ENCODE measurements around the gene IQSEC1. TPM values are rescaled to one million over a fixed set of nuclear protein-coding genes. Genes with fewer than 3 reads are reported as not detected.

Gene IQSEC1
- total RNA-seq, 1 donor = 22.1 TPM

DNA sequence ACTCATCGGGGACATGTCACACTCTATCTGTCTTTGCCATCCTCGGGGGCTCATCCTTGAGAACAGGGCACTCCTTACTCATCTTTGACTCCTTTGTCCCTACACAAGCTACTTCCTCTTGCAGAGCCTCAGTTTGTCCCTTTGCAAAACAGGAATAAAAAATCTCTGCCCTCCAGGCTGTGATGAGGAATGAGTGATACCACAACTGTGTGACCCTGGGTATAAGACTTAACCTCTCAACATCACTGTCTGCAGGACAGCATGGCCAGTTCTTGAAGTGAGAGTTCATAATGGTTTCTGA lies 48.5 kb downstream of the IQSEC1 start:
- Histone ChIP-seq H3K79me2 (ENCODE audit: insufficient read depth, low read length) (no peaks in the 10 kb centered on the region), H3K4me3 (ENCODE audit: insufficient read depth, low read length) (no peak overlapping the region), H3K36me3 (ENCODE audit: insufficient read depth, low read length) (no peaks in the 10 kb centered on the region), H2AFZ (ENCODE audit: low read length) (peak overlapping the region; percentile 57), H3K27ac (ENCODE audit: low read depth, low read length) (no peak overlapping the region), H3K4me1 (ENCODE audit: insufficient read depth, low read length) (peaks cover 56% of the 10 kb centered on the region), H4K20me1 (ENCODE audit: insufficient read depth, low read length) (no peaks in the 10 kb centered on the region), H3K9me3 (ENCODE audit: low read depth, low read length) (no peaks in the 10 kb centered on the region), H3K4me2 (ENCODE audit: insufficient read depth, low read length) (peak overlapping the region; percentile 7), H3K27me3 (ENCODE audit: insufficient read depth, low read length) (peaks cover 3% of the 10 kb centered on the region)
- TF ChIP-seq, protein P1, sequence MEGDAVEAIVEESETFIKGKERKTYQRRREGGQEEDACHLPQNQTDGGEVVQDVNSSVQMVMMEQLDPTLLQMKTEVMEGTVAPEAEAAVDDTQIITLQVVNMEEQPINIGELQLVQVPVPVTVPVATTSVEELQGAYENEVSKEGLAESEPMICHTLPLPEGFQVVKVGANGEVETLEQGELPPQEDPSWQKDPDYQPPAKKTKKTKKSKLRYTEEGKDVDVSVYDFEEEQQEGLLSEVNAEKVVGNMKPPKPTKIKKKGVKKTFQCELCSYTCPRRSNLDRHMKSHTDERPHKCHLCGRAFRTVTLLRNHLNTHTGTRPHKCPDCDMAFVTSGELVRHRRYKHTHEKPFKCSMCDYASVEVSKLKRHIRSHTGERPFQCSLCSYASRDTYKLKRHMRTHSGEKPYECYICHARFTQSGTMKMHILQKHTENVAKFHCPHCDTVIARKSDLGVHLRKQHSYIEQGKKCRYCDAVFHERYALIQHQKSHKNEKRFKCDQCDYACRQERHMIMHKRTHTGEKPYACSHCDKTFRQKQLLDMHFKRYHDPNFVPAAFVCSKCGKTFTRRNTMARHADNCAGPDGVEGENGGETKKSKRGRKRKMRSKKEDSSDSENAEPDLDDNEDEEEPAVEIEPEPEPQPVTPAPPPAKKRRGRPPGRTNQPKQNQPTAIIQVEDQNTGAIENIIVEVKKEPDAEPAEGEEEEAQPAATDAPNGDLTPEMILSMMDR (IDR thresholded peaks at IDR 0.05; ENCODE audit: extremely low read depth, low read depth, low read length) = no peak
- DNase-seq (ENCODE audit: insufficient read length, low spot score, missing footprints) = peak; percentile 61

DNA sequence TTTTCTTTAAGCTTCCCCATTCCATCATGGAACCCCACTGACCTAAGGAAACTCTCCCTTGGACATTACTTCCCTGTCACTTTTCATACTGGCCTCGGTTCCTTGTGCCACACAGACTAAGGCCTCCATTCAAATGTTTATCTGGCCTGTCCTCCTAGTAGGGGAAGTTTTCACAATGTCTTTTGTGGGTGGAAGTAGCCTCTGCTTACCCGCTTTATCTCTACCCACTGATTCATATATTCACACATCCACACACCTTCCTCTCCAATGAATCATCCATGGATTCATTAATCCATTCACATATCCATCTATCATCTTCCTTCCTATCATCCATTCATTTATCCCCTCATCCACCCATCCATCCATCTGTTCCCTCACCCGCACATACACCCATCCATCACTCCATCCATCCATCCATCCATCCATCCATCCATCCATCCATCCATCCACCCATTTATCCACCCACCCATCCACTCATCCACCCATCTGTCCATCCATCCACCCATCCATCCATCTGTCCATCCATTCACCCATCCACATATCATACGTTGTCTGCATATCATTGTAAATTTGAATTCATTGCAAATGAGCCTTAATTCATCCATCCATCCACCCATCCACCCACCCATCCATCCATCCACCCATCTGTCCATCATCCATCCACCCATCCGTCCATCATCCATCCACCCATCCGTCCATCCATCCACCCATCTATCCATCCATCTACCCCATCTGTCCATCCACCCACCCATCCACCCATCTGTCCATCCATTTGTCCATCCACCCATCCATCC lies 49.1 kb downstream of the IQSEC1 start:
- DNase-seq (ENCODE audit: insufficient read length, low spot score, missing footprints) = peak; percentile 5
- no peak overlapping the region for H3K27ac ChIP-seq (ENCODE audit: low read depth, low read length)
- no peak overlapping the region for H2AFZ ChIP-seq (ENCODE audit: low read length)
- H3K9me3 ChIP-seq (ENCODE audit: low read depth, low read length) = no peaks in the 10 kb centered on the region
- H3K27me3 ChIP-seq (ENCODE audit: insufficient read depth, low read length) = no peaks in the 10 kb centered on the region
- TF ChIP-seq, protein P1 (IDR thresholded peaks at IDR 0.05; ENCODE audit: extremely low read depth, low read depth, low read length) = no peak
- peaks cover 62% of the 10 kb centered on the region for H3K4me1 ChIP-seq (ENCODE audit: insufficient read depth, low read length)
- no peak overlapping the region for H3K4me3 ChIP-seq (ENCODE audit: insufficient read depth, low read length)
- no peaks in the 10 kb centered on the region for H4K20me1 ChIP-seq (ENCODE audit: insufficient read depth, low read length)
- no peaks in the 10 kb centered on the region for H3K36me3 ChIP-seq (ENCODE audit: insufficient read depth, low read length)
- H3K79me2 ChIP-seq (ENCODE audit: insufficient read depth, low read length) = no peaks in the 10 kb centered on the region
- H3K4me2 ChIP-seq (ENCODE audit: insufficient read depth, low read length) = peak overlapping the region; percentile 7

DNA sequence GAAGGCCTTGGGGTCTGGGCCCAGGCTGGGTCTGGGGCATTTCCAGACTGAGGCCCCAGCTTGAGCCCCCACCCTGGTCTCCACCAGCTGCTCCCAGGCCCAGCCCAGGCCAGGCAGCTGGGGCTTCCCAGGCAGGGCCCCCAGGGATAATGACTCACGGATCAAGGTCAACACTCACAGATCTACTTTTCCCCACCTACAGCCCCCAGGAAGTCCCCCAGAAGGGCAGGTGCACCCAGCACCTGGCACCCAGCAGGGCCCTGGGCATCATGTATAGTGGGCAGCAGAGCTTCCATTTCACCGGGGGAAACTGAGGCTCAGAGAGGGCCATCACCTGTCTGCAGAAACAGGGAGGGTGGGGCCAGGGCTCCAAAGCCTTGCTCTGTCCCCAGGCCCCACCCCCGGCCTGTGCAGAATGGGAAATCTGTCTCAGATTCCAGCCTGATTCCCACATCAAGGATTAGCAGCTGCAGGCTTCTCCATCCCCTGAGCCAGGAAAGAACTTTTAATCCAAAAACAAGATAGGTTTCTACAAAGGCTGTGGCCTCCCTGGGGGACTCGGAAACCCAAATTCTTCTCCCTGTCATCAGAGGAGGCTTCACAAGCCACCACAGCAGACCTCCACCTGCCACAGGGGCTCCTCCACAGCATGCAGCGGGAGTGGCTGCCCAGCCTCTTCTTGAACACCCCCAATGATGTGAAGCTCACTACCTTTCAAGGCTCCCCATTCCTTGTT lies 49.8 kb downstream of the IQSEC1 start:
- peak; percentile 89 for DNase-seq (ENCODE audit: insufficient read length, low spot score, missing footprints)
- H3K4me2 ChIP-seq (ENCODE audit: insufficient read depth, low read length) = no peak overlapping the region

More for the DNA sequence above, 49.8 kb downstream of the IQSEC1 start:
- Histone ChIP-seq H3K36me3 (ENCODE audit: insufficient read depth, low read length) (no peaks in the 10 kb centered on the region), H3K4me3 (ENCODE audit: insufficient read depth, low read length) (no peak overlapping the region), H3K27ac (ENCODE audit: low read depth, low read length) (peak overlapping the region; percentile 60), H3K27me3 (ENCODE audit: insufficient read depth, low read length) (no peaks in the 10 kb centered on the region), H4K20me1 (ENCODE audit: insufficient read depth, low read length) (no peaks in the 10 kb centered on the region), H2AFZ (ENCODE audit: low read length) (no peak overlapping the region), H3K79me2 (ENCODE audit: insufficient read depth, low read length) (no peaks in the 10 kb centered on the region), H3K9me3 (ENCODE audit: low read depth, low read length) (no peaks in the 10 kb centered on the region), H3K4me1 (ENCODE audit: insufficient read depth, low read length) (peaks cover 69% of the 10 kb centered on the region)
- TF ChIP-seq, protein P1 (IDR thresholded peaks at IDR 0.05; ENCODE audit: extremely low read depth, low read depth, low read length) = no peak
